ENCODE results near the gene GNAQ.
"Not testable (repeated sequence)": the region's sequence is repeated elsewhere in the genome, so short reads cannot be mapped to it uniquely, and the experiment has no call there.

Gene GNAQ

DNA sequence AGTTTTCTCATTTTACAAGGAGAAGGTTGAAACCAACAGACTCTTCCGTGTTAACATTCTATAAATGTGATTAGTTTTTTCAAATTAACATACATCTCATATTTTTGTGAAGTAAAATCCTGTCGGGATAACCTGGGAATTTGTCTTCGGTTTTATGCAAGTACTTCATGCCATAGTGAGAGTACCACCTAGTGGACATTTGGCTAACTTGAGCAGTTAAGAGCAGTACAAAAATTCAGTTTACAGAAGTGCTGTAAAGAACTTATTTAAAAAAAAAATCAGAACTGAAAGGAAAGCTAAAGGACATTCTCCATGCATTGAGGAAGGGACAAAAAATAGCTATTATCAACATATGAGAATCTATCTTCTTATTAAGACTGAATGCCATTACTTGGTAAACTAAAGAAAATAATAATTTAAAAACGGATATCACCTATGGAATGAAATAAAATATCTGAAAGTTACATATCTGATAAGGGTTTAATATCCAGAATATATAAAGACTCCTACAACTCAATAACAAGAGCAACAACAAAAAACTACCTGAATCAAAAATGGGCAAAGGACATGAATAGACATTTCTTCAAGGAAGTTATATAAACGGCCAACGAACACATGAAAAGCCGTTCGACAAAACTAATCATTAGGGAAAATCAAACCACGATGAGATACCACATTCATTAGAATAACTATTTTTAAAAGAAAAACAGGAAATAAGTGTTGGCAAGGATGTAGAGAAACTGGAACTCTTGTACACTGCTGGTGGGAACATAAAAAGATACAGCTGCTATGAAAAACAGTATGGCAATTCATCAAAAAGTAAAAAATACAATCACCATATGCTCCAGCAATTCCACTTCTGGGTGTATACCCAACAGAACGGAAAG, 266.5 kb downstream of the GNAQ start:
- DNase-seq = no peak

- DNase-seq = no peak
Observed at GRCh38 chr9:77763566-77763965, 268.0 kb downstream of the GNAQ start.

DNA sequence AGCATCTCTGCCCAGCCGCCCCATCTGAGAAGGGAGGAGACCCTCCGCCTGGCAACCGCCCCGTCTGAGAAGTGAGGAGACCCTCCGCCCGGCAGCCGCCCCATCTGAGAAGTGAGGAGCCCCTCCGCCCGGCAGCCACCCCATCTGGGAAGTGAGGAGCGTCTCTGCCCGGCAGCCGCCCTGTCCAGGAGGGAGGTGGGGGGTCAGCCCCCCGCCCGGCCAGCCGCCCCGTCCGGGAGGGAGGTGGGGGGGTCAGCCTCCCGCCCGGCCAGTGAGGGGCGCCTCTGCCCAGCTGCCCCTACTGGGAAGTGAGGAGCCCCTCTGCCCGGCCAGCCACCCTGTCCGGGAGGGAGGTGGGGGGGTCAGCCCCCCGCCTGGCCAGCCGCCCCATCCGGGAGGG, 270.7 kb downstream of the GNAQ start:
- DNase-seq = not testable (repeated sequence)

DNA sequence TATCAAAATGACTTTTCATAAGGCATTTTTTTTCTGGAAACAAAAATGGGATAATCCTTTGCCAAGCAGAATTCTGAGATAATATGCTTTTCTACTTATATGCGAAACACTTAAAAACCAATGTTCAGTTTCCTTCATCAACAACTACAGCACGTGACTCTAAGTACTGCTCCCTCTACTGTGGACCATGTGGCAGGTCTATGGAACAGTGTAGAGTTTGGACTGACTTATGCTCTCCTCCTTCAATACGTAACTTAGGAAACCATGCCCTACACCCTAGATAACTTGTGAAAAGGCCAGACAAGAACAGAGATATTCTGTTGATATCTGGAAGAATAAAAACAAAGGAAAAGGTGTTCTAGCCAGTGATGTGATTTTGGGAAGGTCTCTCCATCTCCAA, 272.2 kb downstream of the GNAQ start:
- DNase-seq = no peak

DNA sequence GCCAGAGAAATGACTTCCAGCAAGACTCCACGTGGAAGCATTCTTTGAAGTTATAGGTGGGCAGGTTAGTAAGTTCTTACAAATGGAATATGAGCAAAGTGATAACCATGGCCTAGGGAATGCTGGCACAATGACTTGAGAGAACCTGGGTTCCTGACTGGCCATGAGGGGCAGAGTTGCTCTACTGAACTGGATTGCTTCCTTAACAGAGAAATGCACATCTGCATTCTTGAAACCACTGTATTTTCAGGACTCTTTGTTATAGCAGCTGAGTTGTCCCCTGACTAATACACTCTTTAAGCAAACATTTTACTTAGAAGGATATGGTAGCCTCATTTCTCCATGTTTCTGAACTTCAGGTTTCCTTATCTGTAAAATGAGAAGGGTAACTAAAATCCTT, 275.2 kb downstream of the GNAQ start:
- no peak for DNase-seq

DNA sequence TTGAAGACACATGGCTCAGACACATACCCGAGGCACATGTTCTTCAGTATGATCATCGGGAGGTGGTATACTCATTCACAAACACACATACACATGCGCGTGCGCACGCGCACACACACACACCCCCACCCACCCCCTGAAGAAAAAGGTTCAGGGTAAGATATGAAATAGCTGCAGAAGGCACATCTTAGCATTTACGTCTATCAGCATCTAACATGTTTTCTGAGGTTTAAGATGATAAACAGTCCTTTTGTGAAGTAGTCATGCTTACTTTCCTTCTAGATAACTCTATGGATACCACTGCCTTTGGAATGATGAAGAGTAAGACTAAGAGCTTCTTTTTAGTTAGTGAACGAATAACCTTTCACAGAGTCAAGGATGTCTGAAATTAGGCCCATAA, 278.4 kb downstream of the GNAQ start:
- no peak for DNase-seq

- no peak for DNase-seq
Observed at GRCh38 chr9:77752554-77752953, 279.1 kb downstream of the GNAQ start.

GRCh38 chr9:77751341-77752091, 280.1 kb downstream of the GNAQ start:
- DNase-seq = no peak

DNA sequence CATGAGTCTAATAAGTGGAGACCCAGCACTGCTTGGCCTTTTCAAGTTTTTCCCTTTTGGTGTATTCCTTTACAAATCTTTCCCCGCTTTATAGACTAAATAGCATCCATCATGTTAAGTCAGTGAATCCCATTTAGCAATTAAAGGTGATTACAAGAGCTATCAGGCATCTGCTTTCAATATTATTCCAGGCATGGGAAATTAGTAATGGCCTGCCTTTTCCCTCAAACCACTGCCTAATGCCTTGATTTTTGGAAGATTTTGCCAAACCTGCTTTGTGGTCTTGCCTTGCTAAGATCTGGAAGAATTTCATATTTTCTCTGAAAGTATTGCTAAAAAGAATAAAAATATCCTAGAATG, 280.6 kb downstream of the GNAQ start:
- no peak for DNase-seq

- no peak for DNase-seq
Observed at GRCh38 chr9:77750284-77750683, 281.3 kb downstream of the GNAQ start.

DNA sequence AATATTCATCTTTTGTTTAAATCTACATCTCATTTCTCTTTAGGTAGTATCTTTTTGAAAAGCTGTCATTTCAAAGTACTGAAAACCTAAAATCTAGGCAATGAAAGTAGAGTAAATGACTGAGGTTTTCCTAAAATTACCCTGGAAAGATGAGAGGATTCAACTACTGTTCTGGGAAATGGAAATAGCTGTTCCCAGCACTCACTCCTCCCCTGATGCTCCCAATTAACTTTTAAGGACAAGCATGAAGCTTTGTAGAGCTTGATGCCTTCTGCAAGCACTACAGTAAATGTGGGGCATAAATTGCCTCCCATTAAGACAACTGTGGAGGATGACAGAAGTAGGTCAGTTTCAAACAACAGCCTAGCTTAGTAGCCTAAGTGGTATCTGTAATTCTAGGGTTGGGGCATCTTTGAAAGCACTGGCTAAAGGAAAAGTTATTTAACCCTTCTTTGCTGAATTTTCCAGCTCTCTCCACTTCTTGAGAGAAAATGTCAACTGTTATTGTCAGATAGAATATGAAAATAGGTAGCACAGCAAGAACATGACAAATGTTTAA, 283.3 kb downstream of the GNAQ start:
- DNase-seq = no peak

DNA sequence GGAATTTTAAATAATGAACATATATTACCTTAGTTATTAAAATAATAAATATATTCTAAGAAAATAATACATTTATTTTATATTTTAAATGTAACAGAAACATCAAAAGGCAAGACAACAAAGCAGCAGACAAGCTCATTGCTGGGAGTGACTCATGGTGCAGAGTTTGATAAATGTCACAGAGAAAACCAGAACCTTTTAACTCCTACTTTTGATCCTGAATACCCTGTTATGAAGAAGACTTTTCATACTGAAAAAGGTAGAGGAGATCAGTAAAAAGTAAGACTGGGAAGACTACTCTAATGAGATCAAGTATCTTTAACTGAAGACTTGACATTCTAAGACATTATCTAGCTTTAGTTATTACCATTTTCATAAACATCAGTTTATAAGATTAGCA, 284.4 kb downstream of the GNAQ start:
- DNase-seq = no peak

GRCh38 chr9:77744841-77745430, 286.7 kb downstream of the GNAQ start:
- DNase-seq = no peak

DNA sequence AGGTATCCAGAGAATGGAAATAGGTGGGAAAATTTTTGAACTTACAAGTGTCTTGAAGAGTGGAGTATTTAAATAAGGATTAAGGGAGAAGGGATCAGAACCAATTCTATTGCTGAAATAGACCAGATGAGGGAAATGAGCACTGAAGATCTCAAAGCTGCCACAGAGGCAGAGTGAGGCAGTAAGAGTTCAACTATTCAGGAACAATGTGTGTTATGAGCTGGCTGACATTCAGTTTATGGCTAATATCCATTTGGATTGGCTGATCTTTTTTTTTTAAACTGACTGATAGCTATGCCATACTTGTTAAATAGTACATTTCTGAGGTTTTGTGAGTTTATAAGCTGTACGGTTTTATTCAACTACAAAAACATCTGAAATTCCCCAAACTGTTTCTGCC, 288.2 kb downstream of the GNAQ start:
- DNase-seq = no peak

DNA sequence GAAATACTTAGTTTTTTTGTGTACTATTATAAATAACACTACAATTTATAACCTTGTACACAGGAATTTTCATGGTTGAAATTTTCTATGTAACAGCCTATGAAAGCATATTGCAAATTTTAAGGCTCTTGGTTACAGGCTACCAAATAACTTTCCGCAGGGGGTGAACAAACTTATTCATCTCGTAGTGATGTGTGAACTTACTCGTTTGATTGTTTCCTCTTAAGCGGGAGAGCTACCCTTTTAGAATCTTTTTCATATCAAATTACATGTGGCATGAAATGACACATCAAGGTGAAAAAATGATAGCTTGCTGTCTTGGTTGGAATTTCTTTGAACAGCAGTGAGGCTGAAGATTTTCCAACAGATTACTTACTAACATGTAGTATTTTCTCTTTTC, 292.7 kb downstream of the GNAQ start:
- no peak for DNase-seq

DNA sequence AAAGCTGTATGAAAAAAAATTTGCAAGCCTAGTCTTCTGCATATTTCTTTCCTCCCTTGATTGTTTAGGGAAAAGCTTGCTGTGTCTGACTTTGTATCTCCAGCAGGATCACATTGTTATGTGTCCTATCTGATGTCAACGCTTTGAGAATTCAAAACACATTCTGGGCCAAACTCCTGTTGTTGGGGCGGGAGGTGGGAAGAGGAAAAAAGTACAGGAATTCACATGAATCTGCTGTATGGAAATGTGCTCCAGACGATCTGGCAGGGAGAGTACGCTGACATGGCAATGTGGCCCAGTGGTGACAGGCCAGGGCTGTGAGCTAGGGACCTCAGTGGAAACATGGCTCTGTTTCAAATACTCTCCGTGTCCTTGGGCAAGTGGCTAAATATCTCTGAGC, 296.1 kb downstream of the GNAQ start:
- DNase-seq = no peak

- DNase-seq = no peak
Observed at GRCh38 chr9:77731930-77732329, 299.7 kb downstream of the GNAQ start.

GRCh38 chr9:77731008-77731698, 300.5 kb downstream of the GNAQ start:
- no peak for DNase-seq

DNA sequence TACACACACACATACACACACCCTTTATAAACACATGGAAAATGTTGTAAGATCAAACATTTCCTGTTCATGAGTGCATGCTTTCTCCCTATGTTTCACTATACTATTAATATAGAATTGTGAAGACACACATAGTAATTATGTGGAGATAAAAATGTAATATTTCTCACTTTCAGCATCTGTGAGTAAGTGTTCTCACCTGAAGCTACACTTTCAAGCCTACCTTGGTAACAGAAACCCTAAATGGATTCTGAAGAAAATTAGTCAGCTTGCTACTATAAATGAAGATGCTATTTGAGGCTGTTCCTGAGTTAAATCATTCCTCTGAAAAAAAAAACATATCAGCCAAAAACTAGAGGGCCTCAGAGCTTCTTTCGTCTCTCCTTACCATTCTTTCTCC, 302.4 kb downstream of the GNAQ start:
- no peak for DNase-seq

DNA sequence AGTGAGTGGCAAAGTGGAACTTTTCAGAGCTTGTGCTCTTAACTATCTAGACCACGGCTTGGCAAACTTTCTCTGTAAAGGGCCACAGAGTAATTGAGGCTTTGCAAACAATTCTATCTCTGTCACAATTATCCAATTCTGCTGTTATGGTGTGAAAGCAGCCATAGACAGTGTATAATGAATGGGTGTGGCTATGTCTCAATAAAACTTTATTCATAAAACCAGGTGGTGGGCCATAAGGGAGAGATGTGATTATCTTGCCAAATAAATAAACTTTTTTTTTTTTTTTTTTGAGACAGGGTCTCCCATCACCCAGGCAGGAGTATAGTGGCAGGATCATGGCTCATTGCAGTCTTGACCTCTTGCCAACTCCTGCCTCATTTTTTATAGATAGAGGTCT, 304.8 kb downstream of the GNAQ start:
- DNase-seq = no peak

DNA sequence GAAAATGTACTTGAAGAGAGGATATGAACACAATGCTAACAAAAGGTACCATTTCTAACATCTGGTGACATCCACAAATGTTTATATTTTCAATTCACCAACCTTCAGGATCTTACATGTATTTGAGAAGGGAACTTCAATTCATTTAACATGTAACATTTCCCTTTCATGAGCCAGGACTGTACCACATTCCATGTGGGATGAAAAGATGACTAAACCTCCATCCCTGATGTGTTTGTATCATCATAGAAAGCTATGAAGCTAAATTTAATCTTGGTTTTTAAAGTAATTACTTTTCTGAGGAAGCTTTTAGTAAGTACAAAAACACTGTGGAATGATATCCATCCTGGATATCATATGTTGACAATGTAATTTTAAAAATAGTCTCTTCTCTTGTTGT, 305.3 kb downstream of the GNAQ start:
- no peak for DNase-seq

DNA sequence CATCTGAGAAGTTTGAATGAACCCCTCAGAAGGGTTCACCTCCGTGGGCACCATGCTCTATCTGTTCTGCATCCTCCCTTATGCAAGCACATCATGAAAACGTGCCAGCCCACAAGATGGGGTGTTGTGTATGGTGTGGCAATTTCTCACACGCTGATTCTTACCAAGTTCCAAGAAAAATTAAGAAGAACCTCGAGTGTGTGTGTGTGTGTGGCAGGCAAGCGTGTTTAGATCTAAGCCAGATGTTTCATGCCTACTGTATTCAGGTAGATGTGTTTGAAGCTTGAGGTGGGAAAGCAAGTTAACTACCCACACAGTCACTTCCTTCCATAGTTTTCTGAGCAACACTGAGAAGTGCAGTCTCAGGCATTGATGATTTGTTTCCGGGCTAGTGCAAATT, 305.8 kb downstream of the GNAQ start:
- no peak for DNase-seq

- no peak for DNase-seq
Observed at GRCh38 chr9:77725046-77725694, 306.4 kb downstream of the GNAQ start.
